BJ (cell line): ENCODE measurements around the gene CARD9. TPM values are rescaled to one million over a fixed set of nuclear protein-coding genes. Genes with fewer than 3 reads are reported as not detected.

Experiments used
- CTCF ChIA-PET: fragments of 350-600 bp; formaldehyde crosslinking; extraction: SDS; loops from one replicate; lab custom pipeline; 2021; ENCODE audit warnings: antibody characterized with exemption, inconsistent platforms; lab: Yijun Ruan, JAX
- POLR2A ChIA-PET: fragments of 300-600 bp; sonication (Branson Sonifier 250); formaldehyde crosslinking; extraction: SDS; loops from one replicate; lab custom pipeline; 2021; ENCODE audit warnings: antibody characterized with exemption; lab: Charles Lee
- DNase-seq: peaks from one replicate; pipeline ENCODE4 v3.0.0-alpha.2; 2011; ENCODE audit warnings: low read depth
- H3K27me3 ChIP-seq: 2 replicates; pipeline ENCODE4 v1.6.0; 2011; ENCODE audit warnings: low read length; ENCODE audit not compliant: control insufficient read depth, insufficient read depth
- H3K36me3 ChIP-seq: 2 replicates; pipeline ENCODE4 v1.5.1; 2011; ENCODE audit warnings: low read length; ENCODE audit not compliant: control insufficient read depth, insufficient read depth
- H3K4me3 ChIP-seq: 2 replicates; pipeline ENCODE4 v1.5.1; 2011; ENCODE audit warnings: low read depth, mild to moderate bottlenecking, control low read depth, low read length
- CTCF ChIP-seq: IDR thresholded peaks from 2 replicates; pipeline ENCODE4 v1.5.1; 2011; ENCODE audit warnings: low read depth, mild to moderate bottlenecking, control low read depth, inconsistent platforms, low read length, moderate library complexity; ENCODE audit not compliant: insufficient read depth
- polyA plus RNA-seq: library from polyadenylated mRNA; depleted of rRNA; stranded (reverse); fragments of >200 nt; gene quantifications from 2 replicates; pipeline ENCODE4 v1.2.3, GENCODE V29; 2011

CARD9 gene
- polyA plus RNA-seq, 1 experiment: 21.3 TPM

GRCh38 chr9:136387217-136387616 is 13.7 kb upstream of the CARD9 start:
- TF ChIP-seq CTCF: no peak
- Histone ChIP-seq H3K27me3 (no peaks in the 10 kb centered on the region), H3K36me3 (peaks cover 38% of the 10 kb centered on the region), H3K4me3 (no peak overlapping the region)
- ChIA-PET CTCF (interaction anchor here (1.1 to 4.4 kb wide), 4 partner anchors 12 to 24 kb away, joined by 3 to 15 read pairs (median 3); partner anchors contain the start of gene SNAPC4), POLR2A (no interaction called here)
- no peak for DNase-seq

GRCh38 chr9:136386018-136386417 is 12.5 kb upstream of the CARD9 start:
- no peak for TF ChIP-seq CTCF
- no peaks in the 10 kb centered on the region for H3K27me3 ChIP-seq
- DNase-seq: no peak
- ChIA-PET POLR2A (no interaction called here), CTCF (interaction anchor here (1.1 to 4.4 kb wide), 3 partner anchors 15 to 23 kb away, joined by 3 to 15 read pairs (median 7); partner anchors contain the start of gene SNAPC4)
- H3K36me3 ChIP-seq: peaks cover 40% of the 10 kb centered on the region
- no peak overlapping the region for H3K4me3 ChIP-seq

- Histone ChIP-seq H3K27me3 (no peaks in the 10 kb centered on the region), H3K4me3 (no peak overlapping the region), H3K36me3 (peaks cover 39% of the 10 kb centered on the region)
- TF ChIP-seq CTCF: no peak
- no peak for DNase-seq
- ChIA-PET POLR2A (no interaction called here), CTCF (interaction anchor here (1.0 to 4.4 kb wide), 3 partner anchors 16 to 22 kb away, joined by 3 to 15 read pairs (median 7); partner anchors contain the start of gene SNAPC4)
Measured at GRCh38 chr9:136385015-136385414, 11.5 kb upstream of the CARD9 start.

GRCh38 chr9:136383436-136383835 is 10.0 kb upstream of the CARD9 start:
- ChIA-PET CTCF (no interaction called here), POLR2A (no interaction called here)
- no peak for TF ChIP-seq CTCF
- Histone ChIP-seq H3K4me3 (no peak overlapping the region), H3K27me3 (no peaks in the 10 kb centered on the region), H3K36me3 (peaks cover 38% of the 10 kb centered on the region)
- DNase-seq: no peak

- CTCF ChIA-PET: interaction anchor here (1.6 kb wide), 2 partner anchors 18 to 69 kb away, joined by 4 read pairs; partner anchors contain the start of gene DNLZ
- POLR2A ChIA-PET: interaction anchor here (1.2 kb wide), 1 partner anchor 19 kb away, joined by 3 read pairs; no protein-coding TSS in a partner anchor
- Histone ChIP-seq H3K27me3 (no peaks in the 10 kb centered on the region), H3K36me3 (peaks cover 31% of the 10 kb centered on the region), H3K4me3 (no peak overlapping the region)
- no peak for DNase-seq
- no peak for TF ChIP-seq CTCF
Measured at GRCh38 chr9:136381966-136382513, 8.6 kb upstream of the CARD9 start.
